HepG2 (cell line): ENCODE data around the gene SEPTIN3. TPM values are rescaled to one million over a fixed set of nuclear protein-coding genes. Genes with fewer than 3 reads are reported as not detected.
A peak's percentile ranks its signal among the peaks of the same experiment; 100 is the strongest.

Experiments
- FOXO1 ChIP-seq: sonication (generic); formaldehyde crosslinking; IDR thresholded peaks from 2 replicates; pipeline ENCODE4 v1.4.0; 2020; ENCODE audit warnings: missing genetic modification reagents
- HNF1B ChIP-seq: sonication (generic); formaldehyde crosslinking; IDR thresholded peaks from 2 replicates; pipeline ENCODE4 v1.5.1; 2020; ENCODE audit warnings: mild to moderate bottlenecking, moderate library complexity, missing genetic modification reagents
- HOXA3 ChIP-seq: sonication (generic); formaldehyde crosslinking; IDR thresholded peaks from 2 replicates; pipeline ENCODE4 v1.5.0; 2020; ENCODE audit warnings: missing genetic modification reagents
- NFKB2 ChIP-seq: sonication (generic); formaldehyde crosslinking; IDR thresholded peaks from 2 replicates; pipeline ENCODE4 v1.4.0; 2020; ENCODE audit warnings: missing genetic modification reagents, borderline replicate concordance
- PCBP2 ChIP-seq: fragments of 200-400 bp; formaldehyde crosslinking; optimal IDR thresholded peaks from 2 replicates; pipeline ENCODE3; 2018; ENCODE audit warnings: low read length, low read depth; ENCODE audit not compliant: poor library complexity, severe bottlenecking
- SNRNP70 ChIP-seq: fragments of 200-400 bp; formaldehyde crosslinking; IDR thresholded peaks from 2 replicates; pipeline ENCODE4 v1.6.1; 2017; ENCODE audit warnings: mild to moderate bottlenecking, low read depth, low read length, moderate library complexity
- ZNF292 ChIP-seq: sonication (generic); formaldehyde crosslinking; IDR thresholded peaks from 2 replicates; pipeline ENCODE4 v1.8.1; 2022; ENCODE audit warnings: mild to moderate bottlenecking, low read depth, missing genetic modification reagents, borderline replicate concordance
- ZNF431 ChIP-seq: sonication (generic); formaldehyde crosslinking; IDR thresholded peaks from 2 replicates; pipeline ENCODE4 v1.9.0; 2022; ENCODE audit warnings: missing genetic modification reagents, low read depth, mild to moderate bottlenecking, borderline replicate concordance
- ZNF549 ChIP-seq: sonication (generic); formaldehyde crosslinking; IDR thresholded peaks from 2 replicates; pipeline ENCODE4 v1.5.0; 2020; ENCODE audit warnings: missing genetic modification reagents
- ZNF609 ChIP-seq: sonication (generic); formaldehyde crosslinking; IDR thresholded peaks from 2 replicates; pipeline ENCODE4 v1.4.0; 2020; ENCODE audit warnings: mild to moderate bottlenecking, missing genetic modification reagents, borderline replicate concordance
- ZNF724P ChIP-seq: sonication (generic); formaldehyde crosslinking; IDR thresholded peaks from 2 replicates; pipeline ENCODE4 v1.8.0; 2022; ENCODE audit warnings: missing genetic modification reagents, borderline replicate concordance
- ZNF788 ChIP-seq: sonication (generic); formaldehyde crosslinking; IDR thresholded peaks from 2 replicates; pipeline ENCODE4 v1.5.0; 2020; ENCODE audit warnings: mild to moderate bottlenecking, missing genetic modification reagents, borderline replicate concordance
- polyA plus RNA-seq, 8 experiments: library from polyadenylated mRNA; depleted of rRNA in 3 of 8; stranded (reverse) in 7 of 8; unstranded in 1 of 8; fragments of >200 nt; fragmentation: Illumina TruSeq in 4 of 8; extraction: Trizol in 4 of 8; gene quantifications; 2 replicates each; pipeline versions ENCODE4 v1.2.1 to v1.2.3, GENCODE V29; 2011 to 2016; ENCODE audit warnings: low read depth in 4 of 8, missing spikeins in 1 of 8, mixed read lengths in 1 of 8; ENCODE audit not compliant: insufficient read depth in 1 of 8
- total RNA-seq, 5 experiments: library from RNA; depleted of rRNA; stranded (reverse); fragments of >200 nt; fragmentation: Illumina TruSeq; extraction: Trizol; gene quantifications; 2 replicates each; pipeline ENCODE4 v1.2.3, GENCODE V29; 2016; ENCODE audit warnings: low read depth in 1 of 5
- TF ChIP-seq, protein P1 (sequence below): sonication (generic); formaldehyde crosslinking; IDR thresholded peaks from 2 replicates; pipeline ENCODE4 v1.8.0; 2022; ENCODE audit warnings: mild to moderate bottlenecking, missing genetic modification reagents, moderate library complexity

SEPTIN3 gene
- total and polyA plus RNA-seq, 2 of the 13 experiments (the other 11 are each of a cell fraction or from before 2014, with no cell fraction given) = 0.04 TPM; not detected in 1

DNA sequence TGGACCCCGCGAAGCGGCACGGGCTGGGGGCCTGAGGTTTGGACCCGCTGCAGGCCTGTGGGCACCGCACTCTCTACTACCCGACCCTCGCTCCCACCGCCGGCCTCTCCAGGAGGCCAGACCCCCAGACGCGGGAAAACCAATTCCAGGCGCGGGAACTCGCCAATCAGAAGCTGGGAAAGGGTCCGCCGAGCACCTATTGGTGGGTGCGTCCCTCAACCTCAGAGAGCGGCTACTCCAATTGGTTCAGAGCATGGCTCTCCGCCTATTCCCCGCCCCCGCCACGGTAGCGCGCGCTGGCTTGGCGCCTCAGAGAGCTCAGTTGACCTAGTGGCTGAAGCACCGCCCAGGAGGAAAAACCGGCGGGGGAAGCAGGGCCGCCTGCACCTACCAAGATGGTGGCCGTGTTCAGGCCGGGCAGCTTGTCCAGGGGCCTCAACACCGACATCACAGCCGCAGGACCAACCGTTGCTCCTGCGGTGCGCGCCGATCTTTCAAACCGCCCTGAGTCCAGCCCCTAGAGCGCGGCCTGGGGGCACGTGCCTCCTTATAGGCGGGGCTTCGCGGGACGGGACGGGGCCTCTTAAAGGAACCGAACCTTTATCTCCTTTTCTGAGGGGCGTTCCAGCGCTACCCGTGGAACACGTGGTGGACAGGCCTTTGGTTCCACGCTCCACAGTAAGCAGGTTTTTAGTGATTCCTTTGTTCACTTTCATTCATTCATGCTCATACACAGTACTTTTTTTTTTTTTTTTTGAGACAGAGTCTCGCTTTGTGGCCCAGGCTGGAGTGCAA, 22.4 kb upstream of the SEPTIN3 start, which contains the start of gene CENPM (continued):
- TF ChIP-seq ZNF609 (CRISPR knock-in tag) (peak; percentile 64), HNF1B (peak; percentile 46), SNRNP70 (no peak), ZNF292 (CRISPR knock-in tag) (no peak), ZNF724P (CRISPR knock-in tag) (peak; percentile 67; the same call in 1 of the 2 replicates), FOXO1 (CRISPR knock-in tag) (no peak), PCBP2 (no peak), NFKB2 (CRISPR knock-in tag) (peak; percentile 54; the same call in 1 of the 2 replicates), ZNF431 (CRISPR knock-in tag) (no peak), ZNF788 (peak; percentile 84; the same call in 1 of the 2 replicates), HOXA3 (CRISPR knock-in tag) (peak; percentile 82), ZNF549 (CRISPR knock-in tag) (no peak)
- TF ChIP-seq, protein P1, sequence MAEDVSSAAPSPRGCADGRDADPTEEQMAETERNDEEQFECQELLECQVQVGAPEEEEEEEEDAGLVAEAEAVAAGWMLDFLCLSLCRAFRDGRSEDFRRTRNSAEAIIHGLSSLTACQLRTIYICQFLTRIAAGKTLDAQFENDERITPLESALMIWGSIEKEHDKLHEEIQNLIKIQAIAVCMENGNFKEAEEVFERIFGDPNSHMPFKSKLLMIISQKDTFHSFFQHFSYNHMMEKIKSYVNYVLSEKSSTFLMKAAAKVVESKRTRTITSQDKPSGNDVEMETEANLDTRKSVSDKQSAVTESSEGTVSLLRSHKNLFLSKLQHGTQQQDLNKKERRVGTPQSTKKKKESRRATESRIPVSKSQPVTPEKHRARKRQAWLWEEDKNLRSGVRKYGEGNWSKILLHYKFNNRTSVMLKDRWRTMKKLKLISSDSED = 0 out of 2 replicates have a peak, but pooled peaks have one; percentile 60
